Kidney epithelial cell (primary cell): Measurements from ENCODE around the gene HERPUD1. TPM values are rescaled to one million over a fixed set of nuclear protein-coding genes. Genes with fewer than 3 reads are reported as not detected.
A peak's percentile ranks its signal among the peaks of the same experiment; 100 is the strongest.
"Not testable (repeated sequence)": the region's sequence is repeated elsewhere in the genome, so short reads cannot be mapped to it uniquely, and the experiment has no call there.

Source experiments
- DNase-seq: peaks from one replicate; pipeline ENCODE4 v3.0.0-alpha.2; 2010; ENCODE audit warnings: low read depth
- H3K27me3 ChIP-seq: 2 replicates; pipeline ENCODE4 v1.6.0; 2011; ENCODE audit warnings: low read length; ENCODE audit not compliant: control insufficient read depth, insufficient read depth
- H3K36me3 ChIP-seq: 2 replicates; pipeline ENCODE4 v1.5.1; 2011; ENCODE audit warnings: low read length; ENCODE audit not compliant: control insufficient read depth, insufficient read depth
- H3K4me3 ChIP-seq: 2 replicates; pipeline ENCODE4 v1.5.1; 2011; ENCODE audit warnings: low read depth, mild to moderate bottlenecking, control low read depth, low read length
- CTCF ChIP-seq: IDR thresholded peaks from 2 replicates; pipeline ENCODE4 v1.5.1; 2011; ENCODE audit warnings: mild to moderate bottlenecking, moderate library complexity, low read length, control low read depth, inconsistent platforms; ENCODE audit not compliant: insufficient read depth, poor library complexity, severe bottlenecking
- total RNA-seq: library from RNA; depleted of rRNA; stranded (reverse); fragments of >200 nt; gene quantifications from 2 replicates; pipeline ENCODE4 v1.2.3, GENCODE V29; 2015

The HERPUD1 gene
- total RNA-seq, 1 donor from 2014 or later: 321 TPM

- no peaks in the 10 kb centered on the region for H3K27me3 ChIP-seq
- no peaks in the 10 kb centered on the region for H3K36me3 ChIP-seq
- TF ChIP-seq CTCF: no peak
- no peak for DNase-seq
- no peak overlapping the region for H3K4me3 ChIP-seq
Observed at GRCh38 chr16:56983211-56983751, 51.3 kb downstream of the HERPUD1 start.

GRCh38 chr16:56984639-56985038 lies 52.7 kb downstream of the HERPUD1 start:
- Histone ChIP-seq H3K27me3 (no peaks in the 10 kb centered on the region), H3K4me3 (no peak overlapping the region), H3K36me3 (no peaks in the 10 kb centered on the region)
- no peak for TF ChIP-seq CTCF
- DNase-seq: no peak

GRCh38 chr16:56985288-56985961 lies 53.5 kb downstream of the HERPUD1 start:
- no peak overlapping the region for H3K4me3 ChIP-seq
- DNase-seq: peak; percentile 62
- no peaks in the 10 kb centered on the region for H3K27me3 ChIP-seq
- no peaks in the 10 kb centered on the region for H3K36me3 ChIP-seq
- TF ChIP-seq CTCF: no peak

- H3K36me3 ChIP-seq: no peaks in the 10 kb centered on the region
Observed at GRCh38 chr16:56985962-56986360, 54.0 kb downstream of the HERPUD1 start.

GRCh38 chr16:56986361-56986760 lies 54.4 kb downstream of the HERPUD1 start:
- no peak overlapping the region for H3K4me3 ChIP-seq
- no peaks in the 10 kb centered on the region for H3K27me3 ChIP-seq
- H3K36me3 ChIP-seq: no peaks in the 10 kb centered on the region
- TF ChIP-seq CTCF: no peak
- DNase-seq: no peak

More at GRCh38 chr16:56985962-56986360, 54.0 kb downstream of the HERPUD1 start:
- no peak for TF ChIP-seq CTCF
- Histone ChIP-seq H3K27me3 (no peaks in the 10 kb centered on the region), H3K4me3 (no peak overlapping the region)
- DNase-seq: no peak

- not testable (repeated sequence) for H3K27me3 ChIP-seq, H3K36me3 ChIP-seq, DNase-seq, H3K4me3 ChIP-seq
Observed at GRCh38 chr16:56986908-56987307, 55.0 kb downstream of the HERPUD1 start.
